ENCODE results near the gene GNG13.

DNA sequence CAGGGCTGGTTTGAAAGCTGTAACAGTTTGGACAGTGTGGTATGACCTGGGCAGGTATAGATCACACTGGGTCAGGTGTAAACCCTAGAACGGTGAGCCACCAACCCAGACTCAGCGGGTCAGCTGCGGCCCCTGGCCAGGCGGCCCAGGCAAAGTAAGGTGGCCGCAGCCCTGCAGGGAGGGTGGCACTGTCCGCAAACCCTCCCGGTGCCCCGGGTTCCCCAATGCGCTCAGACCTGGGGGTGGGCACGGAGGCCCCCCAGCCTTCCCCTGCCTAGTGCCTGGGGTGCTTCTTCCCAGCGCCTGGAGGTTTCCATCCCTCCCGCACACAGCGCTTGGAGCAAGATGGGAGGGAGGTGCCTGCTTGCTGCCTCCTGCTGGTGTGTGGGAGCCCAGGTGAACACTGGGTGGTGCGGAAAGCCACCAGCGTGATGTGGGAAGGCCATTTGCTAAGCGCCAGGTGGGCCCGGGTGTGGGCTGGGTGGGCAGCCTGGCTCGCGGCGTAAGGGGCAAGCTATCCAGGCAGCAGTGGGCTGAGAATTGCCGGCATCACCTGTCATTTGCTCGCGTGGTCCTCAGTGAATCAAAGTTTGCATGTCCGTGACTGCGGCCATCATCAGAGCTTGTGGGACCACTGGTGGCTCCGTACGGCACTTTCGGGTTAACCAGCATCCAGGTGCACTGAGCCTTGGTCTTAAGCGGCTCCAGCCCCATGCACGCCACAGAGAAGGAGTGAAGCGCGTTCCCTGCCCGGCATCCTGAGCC is 47.3 kb upstream of the GNG13 start:
- TF ChIP-seq, protein P1, sequence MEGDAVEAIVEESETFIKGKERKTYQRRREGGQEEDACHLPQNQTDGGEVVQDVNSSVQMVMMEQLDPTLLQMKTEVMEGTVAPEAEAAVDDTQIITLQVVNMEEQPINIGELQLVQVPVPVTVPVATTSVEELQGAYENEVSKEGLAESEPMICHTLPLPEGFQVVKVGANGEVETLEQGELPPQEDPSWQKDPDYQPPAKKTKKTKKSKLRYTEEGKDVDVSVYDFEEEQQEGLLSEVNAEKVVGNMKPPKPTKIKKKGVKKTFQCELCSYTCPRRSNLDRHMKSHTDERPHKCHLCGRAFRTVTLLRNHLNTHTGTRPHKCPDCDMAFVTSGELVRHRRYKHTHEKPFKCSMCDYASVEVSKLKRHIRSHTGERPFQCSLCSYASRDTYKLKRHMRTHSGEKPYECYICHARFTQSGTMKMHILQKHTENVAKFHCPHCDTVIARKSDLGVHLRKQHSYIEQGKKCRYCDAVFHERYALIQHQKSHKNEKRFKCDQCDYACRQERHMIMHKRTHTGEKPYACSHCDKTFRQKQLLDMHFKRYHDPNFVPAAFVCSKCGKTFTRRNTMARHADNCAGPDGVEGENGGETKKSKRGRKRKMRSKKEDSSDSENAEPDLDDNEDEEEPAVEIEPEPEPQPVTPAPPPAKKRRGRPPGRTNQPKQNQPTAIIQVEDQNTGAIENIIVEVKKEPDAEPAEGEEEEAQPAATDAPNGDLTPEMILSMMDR (IDR thresholded peaks at IDR 0.05): no peak
- TF ChIP-seq, protein P2, sequence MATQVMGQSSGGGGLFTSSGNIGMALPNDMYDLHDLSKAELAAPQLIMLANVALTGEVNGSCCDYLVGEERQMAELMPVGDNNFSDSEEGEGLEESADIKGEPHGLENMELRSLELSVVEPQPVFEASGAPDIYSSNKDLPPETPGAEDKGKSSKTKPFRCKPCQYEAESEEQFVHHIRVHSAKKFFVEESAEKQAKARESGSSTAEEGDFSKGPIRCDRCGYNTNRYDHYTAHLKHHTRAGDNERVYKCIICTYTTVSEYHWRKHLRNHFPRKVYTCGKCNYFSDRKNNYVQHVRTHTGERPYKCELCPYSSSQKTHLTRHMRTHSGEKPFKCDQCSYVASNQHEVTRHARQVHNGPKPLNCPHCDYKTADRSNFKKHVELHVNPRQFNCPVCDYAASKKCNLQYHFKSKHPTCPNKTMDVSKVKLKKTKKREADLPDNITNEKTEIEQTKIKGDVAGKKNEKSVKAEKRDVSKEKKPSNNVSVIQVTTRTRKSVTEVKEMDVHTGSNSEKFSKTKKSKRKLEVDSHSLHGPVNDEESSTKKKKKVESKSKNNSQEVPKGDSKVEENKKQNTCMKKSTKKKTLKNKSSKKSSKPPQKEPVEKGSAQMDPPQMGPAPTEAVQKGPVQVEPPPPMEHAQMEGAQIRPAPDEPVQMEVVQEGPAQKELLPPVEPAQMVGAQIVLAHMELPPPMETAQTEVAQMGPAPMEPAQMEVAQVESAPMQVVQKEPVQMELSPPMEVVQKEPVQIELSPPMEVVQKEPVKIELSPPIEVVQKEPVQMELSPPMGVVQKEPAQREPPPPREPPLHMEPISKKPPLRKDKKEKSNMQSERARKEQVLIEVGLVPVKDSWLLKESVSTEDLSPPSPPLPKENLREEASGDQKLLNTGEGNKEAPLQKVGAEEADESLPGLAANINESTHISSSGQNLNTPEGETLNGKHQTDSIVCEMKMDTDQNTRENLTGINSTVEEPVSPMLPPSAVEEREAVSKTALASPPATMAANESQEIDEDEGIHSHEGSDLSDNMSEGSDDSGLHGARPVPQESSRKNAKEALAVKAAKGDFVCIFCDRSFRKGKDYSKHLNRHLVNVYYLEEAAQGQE (IDR thresholded peaks at IDR 0.05; ENCODE audit: insufficient read depth in 1 of 2, low read depth in 2 of 2, low read length in 1 of 2): no peak
- TF ChIP-seq SIN3A (IDR thresholded peaks at IDR 0.05; ENCODE audit: borderline replicate concordance, insufficient read depth, low read depth, low read length): no peak

All from Panc1 (cell line).